Upper lobe of right lung (tissue), 1 donor: ENCODE data around the gene HEXIM2. TPM values are rescaled to one million over a fixed set of nuclear protein-coding genes. Genes with fewer than 3 reads are reported as not detected.
"Not testable (repeated sequence)": the region's sequence is repeated elsewhere in the genome, so short reads cannot be mapped to it uniquely, and the experiment has no call there.

Source experiments
- ATAC-seq: fragments of 200-7000 bp; cut with Tn5 transposase; one replicate; pipeline ENCODE4 v1.9.1; 2020; ENCODE audit warnings: mild to moderate bottlenecking, moderate library complexity
- DNase-seq: peaks from one replicate; pipeline ENCODE4 v3.0.0-alpha.2; 2020
- H3K27ac ChIP-seq: fragments of 200-600 bp; one replicate; pipeline ENCODE4 v1.8.0; 2022
- H3K27me3 ChIP-seq: fragments of 200-600 bp; one replicate; pipeline ENCODE4 v1.8.0; 2022; ENCODE audit warnings: mild to moderate bottlenecking
- H3K36me3 ChIP-seq: fragments of 200-600 bp; one replicate; pipeline ENCODE4 v1.8.0; 2022
- H3K4me1 ChIP-seq: fragments of 200-600 bp; one replicate; pipeline ENCODE4 v1.8.0; 2022
- H3K4me3 ChIP-seq: fragments of 200-600 bp; one replicate; pipeline ENCODE4 v1.8.0; 2022; ENCODE audit warnings: mild to moderate bottlenecking
- H3K9me3 ChIP-seq: fragments of 200-600 bp; one replicate; pipeline ENCODE4 v1.8.0; 2022
- intact Hi-C: fragments of 100-400 bp; cut with DNase I; formaldehyde crosslinking; loops from one replicate; pipeline ENCODE4 v1.11.0; 2022
- total RNA-seq: library from RNA; stranded (reverse); fragmentation: NEBNext Ultra II Directional; extraction: Animal tissue kit (Norgen Biotek cat#: 25700); gene quantifications from one replicate; pipeline ENCODE4 v1.2.1, GENCODE V29; 2021
- TF ChIP-seq, protein P1 (sequence below): fragments of 200-600 bp; IDR thresholded peaks from one replicate; pipeline ENCODE4 v1.8.0; 2022; ENCODE audit warnings: antibody characterized with exemption
- donor health status: DM: no; HTN: yes; CAD: no; lungs with severe emphysema.

HEXIM2 gene
- total RNA-seq, 1 donor from 2014 or later = 5.7 TPM

DNA sequence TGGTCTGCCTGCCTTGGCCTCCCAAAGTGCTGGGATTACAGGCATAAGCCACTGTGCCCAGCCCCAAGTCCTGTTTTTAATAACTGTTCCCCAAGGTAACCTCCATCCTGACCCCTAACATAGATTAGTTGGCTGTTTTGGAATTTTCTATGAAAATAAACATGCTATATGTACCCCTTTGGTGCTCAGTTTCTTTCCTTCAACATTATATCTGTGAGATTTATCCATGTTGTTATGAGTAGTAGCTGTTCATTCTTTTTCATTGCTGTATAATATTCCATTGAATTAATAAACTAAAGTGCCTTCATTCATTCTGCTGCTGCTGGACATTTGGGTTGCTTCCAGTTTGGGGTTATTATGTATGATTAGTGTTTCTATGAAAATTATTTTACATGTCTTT is 33.7 kb downstream of the HEXIM2 start:
- peaks cover 8% of the 10 kb centered on the region for H3K4me1 ChIP-seq
- TF ChIP-seq, protein P1, sequence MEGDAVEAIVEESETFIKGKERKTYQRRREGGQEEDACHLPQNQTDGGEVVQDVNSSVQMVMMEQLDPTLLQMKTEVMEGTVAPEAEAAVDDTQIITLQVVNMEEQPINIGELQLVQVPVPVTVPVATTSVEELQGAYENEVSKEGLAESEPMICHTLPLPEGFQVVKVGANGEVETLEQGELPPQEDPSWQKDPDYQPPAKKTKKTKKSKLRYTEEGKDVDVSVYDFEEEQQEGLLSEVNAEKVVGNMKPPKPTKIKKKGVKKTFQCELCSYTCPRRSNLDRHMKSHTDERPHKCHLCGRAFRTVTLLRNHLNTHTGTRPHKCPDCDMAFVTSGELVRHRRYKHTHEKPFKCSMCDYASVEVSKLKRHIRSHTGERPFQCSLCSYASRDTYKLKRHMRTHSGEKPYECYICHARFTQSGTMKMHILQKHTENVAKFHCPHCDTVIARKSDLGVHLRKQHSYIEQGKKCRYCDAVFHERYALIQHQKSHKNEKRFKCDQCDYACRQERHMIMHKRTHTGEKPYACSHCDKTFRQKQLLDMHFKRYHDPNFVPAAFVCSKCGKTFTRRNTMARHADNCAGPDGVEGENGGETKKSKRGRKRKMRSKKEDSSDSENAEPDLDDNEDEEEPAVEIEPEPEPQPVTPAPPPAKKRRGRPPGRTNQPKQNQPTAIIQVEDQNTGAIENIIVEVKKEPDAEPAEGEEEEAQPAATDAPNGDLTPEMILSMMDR = no peak
- no peaks in the 10 kb centered on the region for H3K36me3 ChIP-seq
- H3K4me3 ChIP-seq = no peak overlapping the region
- no peak overlapping the region for H3K27ac ChIP-seq
- no peaks in the 10 kb centered on the region for H3K27me3 ChIP-seq
- intact Hi-C loops = loop anchor here (5.0 kb wide), 1 partner anchor 58 kb away; the partner anchor contains the start of gene ACBD4
- no peaks in the 10 kb centered on the region for H3K9me3 ChIP-seq
- ATAC-seq (no peak), DNase-seq (no peak)

DNA sequence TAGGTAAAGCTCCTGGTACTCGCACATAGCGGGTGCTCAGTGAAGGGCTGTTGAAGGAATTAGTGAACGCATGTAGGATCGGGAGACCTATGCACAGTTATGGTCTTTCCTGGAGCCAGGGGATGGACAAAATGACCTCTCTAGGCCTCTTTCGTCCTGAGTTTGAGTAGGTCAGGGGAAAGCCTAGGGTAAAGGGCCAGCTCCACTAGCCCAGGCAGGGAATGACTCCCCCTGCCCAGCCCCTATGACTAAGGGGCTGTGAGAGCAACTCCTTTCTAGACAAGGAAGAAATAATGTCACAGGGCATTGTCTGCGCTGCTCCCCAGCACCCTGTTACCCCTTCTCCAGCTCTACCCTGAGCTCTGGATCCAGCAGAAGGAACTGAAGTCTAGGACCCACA is 35.4 kb downstream of the HEXIM2 start:
- Histone ChIP-seq H3K4me3 (no peak overlapping the region), H3K36me3 (no peaks in the 10 kb centered on the region), H3K9me3 (no peaks in the 10 kb centered on the region), H3K27me3 (no peaks in the 10 kb centered on the region), H3K27ac (no peak overlapping the region), H3K4me1 (peaks cover 8% of the 10 kb centered on the region)
- TF ChIP-seq, protein P1 = no peak
- intact Hi-C loops = loop anchor here (5.0 kb wide), 1 partner anchor 60 kb away; the partner anchor contains the start of gene ACBD4
- DNase-seq (no peak), ATAC-seq (no peak)

DNA sequence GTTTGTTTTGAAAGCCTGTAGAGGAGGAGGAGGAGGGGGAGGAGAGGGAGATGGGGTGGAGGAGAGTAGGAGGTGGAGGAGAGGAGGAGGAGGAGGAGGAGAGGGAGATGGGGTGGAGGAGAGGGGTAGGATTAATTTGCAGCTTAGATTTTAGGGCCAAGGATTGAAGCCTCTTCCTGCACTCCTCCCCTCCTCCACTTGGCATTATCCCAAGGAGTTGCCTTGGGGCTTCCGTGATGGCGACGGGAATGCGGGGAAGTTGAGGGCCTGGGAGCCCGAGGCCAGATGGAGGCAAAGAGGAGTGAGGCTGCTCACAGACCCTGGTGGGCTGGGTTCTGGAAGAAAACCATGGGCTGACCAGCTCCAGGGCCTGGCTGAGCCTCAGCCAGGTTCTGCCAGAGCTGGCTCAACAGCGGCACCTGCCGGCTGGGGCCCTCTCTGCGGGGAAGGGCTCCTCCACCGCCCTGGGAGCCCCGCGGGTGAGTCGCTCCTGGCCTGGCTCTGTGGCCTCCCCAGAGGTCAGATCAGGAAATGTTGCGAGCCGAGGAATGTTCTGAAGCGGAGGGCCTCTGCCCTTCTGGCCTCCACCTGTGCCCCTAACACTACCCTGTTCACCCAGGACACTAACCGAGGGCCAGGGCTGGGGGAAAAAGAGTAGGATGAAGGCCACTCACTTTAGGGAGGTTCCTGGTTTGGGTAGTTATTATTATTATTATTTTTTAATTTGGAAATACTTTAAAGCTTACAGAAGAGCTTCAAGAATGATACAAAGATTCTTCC is 36.1 kb downstream of the HEXIM2 start:
- Histone ChIP-seq H3K4me3 (no peak overlapping the region), H3K36me3 (no peaks in the 10 kb centered on the region), H3K4me1 (peaks cover 8% of the 10 kb centered on the region), H3K9me3 (no peaks in the 10 kb centered on the region), H3K27ac (no peak overlapping the region), H3K27me3 (no peaks in the 10 kb centered on the region)
- ATAC-seq (peak; percentile 100), DNase-seq (peak; percentile 97)
- TF ChIP-seq, protein P1 = peak; percentile 100
- intact Hi-C loops = loop anchor here (5.0 kb wide), 1 partner anchor 60 kb away; the partner anchor contains the start of gene ACBD4

DNA sequence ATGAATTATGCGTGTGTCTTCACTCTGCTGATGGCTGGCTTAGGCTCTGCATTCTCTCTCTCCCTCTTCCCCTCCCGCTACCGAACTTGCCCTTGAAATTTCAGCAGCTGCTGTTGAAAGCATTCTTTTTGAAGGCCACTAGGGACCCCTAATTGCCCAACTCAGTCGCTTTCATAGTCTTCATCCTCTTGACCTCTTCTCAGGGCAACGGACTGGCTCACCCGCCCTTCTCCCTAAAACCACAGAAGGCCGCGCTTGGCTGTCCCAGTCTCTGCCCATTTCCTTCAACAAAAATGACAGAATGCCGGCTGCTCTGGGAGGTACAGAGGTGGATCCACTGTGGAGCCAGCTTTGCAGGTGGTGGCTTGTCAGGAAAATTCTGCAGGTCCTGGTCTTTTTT is 39.0 kb downstream of the HEXIM2 start:
- intact Hi-C loops = no loop called here
- DNase-seq (no peak), ATAC-seq (peak; percentile 37)
- Histone ChIP-seq H3K9me3 (no peaks in the 10 kb centered on the region), H3K36me3 (no peaks in the 10 kb centered on the region), H3K4me3 (no peak overlapping the region), H3K4me1 (peaks cover 8% of the 10 kb centered on the region), H3K27me3 (no peaks in the 10 kb centered on the region), H3K27ac (no peak overlapping the region)
- TF ChIP-seq, protein P1 = no peak

DNA sequence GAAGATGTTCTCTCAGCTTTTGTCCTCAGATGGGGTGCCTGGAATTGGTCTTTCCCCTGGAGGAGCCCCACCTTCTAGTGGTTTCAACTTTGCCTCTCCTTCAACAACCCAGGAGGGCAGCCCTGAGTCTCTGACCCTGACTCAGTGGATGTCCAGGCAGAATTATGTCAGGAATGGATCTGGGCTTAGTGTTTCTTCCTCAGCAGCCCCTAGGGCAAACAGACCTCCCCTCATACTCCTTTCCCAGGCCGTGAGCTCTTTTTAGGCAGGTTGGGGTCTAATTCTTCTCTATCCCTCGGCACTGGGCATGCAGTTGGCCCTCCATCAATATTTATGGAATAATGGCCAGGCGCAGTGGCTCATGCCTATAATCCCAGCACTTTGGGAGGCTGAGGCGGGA is 39.8 kb downstream of the HEXIM2 start:
- no peaks in the 10 kb centered on the region for H3K9me3 ChIP-seq
- DNase-seq (no peak), ATAC-seq (no peak)
- intact Hi-C loops = no loop called here
- H3K4me3 ChIP-seq = no peak overlapping the region
- H3K27me3 ChIP-seq = no peaks in the 10 kb centered on the region
- no peak overlapping the region for H3K27ac ChIP-seq
- peaks cover 8% of the 10 kb centered on the region for H3K4me1 ChIP-seq
- H3K36me3 ChIP-seq = no peaks in the 10 kb centered on the region
- TF ChIP-seq, protein P1 = no peak

DNA sequence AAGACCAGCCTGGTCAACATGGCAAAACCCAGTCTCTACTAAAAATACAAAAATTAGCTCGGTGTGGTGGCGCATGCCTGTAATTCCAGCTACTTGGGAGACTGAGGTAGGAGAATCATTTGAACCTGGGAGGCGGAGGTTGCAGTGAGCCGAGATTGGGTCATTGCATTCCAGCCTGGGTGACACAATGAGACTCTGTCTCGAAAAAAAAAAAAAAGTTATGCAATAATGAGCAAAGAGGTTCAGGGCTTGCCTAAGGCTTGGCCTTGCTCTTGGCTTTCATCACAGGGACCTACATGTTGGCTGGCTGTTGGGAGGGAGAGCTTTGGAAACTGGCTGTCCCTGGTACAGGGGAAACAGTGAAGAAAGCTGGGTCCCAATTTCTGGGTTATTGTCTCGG is 40.2 kb downstream of the HEXIM2 start:
- intact Hi-C loops, H3K36me3 ChIP-seq, H3K9me3 ChIP-seq, H3K4me1 ChIP-seq, H3K27me3 ChIP-seq, DNase-seq, H3K27ac ChIP-seq, H3K4me3 ChIP-seq: not testable (repeated sequence)
- ATAC-seq = peak; percentile 57
